ENCODE results near the gene FAT1.

Gene FAT1

GRCh38 chr4:186722796-186723291 is 812 bp downstream of the FAT1 start:
- DNase-seq, result no peak

GRCh38 chr4:186719925-186720694 is 3.5 kb downstream of the FAT1 start:
- peak in 1 of 3 experiments; percentile 8 for DNase-seq

- DNase-seq, result no peak
Measured at GRCh38 chr4:186717556-186717955, 6.1 kb downstream of the FAT1 start.

- DNase-seq, result no peak
Measured at GRCh38 chr4:186715077-186715476, 8.6 kb downstream of the FAT1 start.

- no peak for DNase-seq
Measured at GRCh38 chr4:186714006-186714675, 9.5 kb downstream of the FAT1 start.

- DNase-seq, result no peak
Measured at GRCh38 chr4:186712690-186713089, 11.0 kb downstream of the FAT1 start.

- DNase-seq, result no peak
Measured at GRCh38 chr4:186710521-186711119, 13.0 kb downstream of the FAT1 start.

GRCh38 chr4:186709517-186709916 is 14.1 kb downstream of the FAT1 start:
- DNase-seq, result no peak

GRCh38 chr4:186708554-186708953 is 15.1 kb downstream of the FAT1 start:
- DNase-seq, result no peak

GRCh38 chr4:186707996-186708395 is 15.7 kb downstream of the FAT1 start:
- no peak for DNase-seq

- no peak for DNase-seq
Measured at GRCh38 chr4:186707574-186707973, 16.1 kb downstream of the FAT1 start.

GRCh38 chr4:186704057-186704456 is 19.6 kb downstream of the FAT1 start:
- DNase-seq, result no peak

GRCh38 chr4:186703510-186703909 is 20.1 kb downstream of the FAT1 start:
- DNase-seq, result no peak

GRCh38 chr4:186702940-186703339 is 20.7 kb downstream of the FAT1 start:
- DNase-seq, result no peak

GRCh38 chr4:186702297-186702696 is 21.4 kb downstream of the FAT1 start:
- DNase-seq, result no peak

- DNase-seq, result no peak
Measured at GRCh38 chr4:186701788-186702187, 21.9 kb downstream of the FAT1 start.

- DNase-seq, result no peak
Measured at GRCh38 chr4:186701273-186701672, 22.4 kb downstream of the FAT1 start.

- no peak for DNase-seq
Measured at GRCh38 chr4:186700746-186701145, 22.9 kb downstream of the FAT1 start.

- DNase-seq, result no peak
Measured at GRCh38 chr4:186699881-186700397, 23.7 kb downstream of the FAT1 start.

GRCh38 chr4:186699298-186699697 is 24.4 kb downstream of the FAT1 start:
- DNase-seq, result no peak

GRCh38 chr4:186698525-186698924 is 25.1 kb downstream of the FAT1 start:
- no peak for DNase-seq

- no peak for DNase-seq
Measured at GRCh38 chr4:186698028-186698427, 25.6 kb downstream of the FAT1 start.

GRCh38 chr4:186695392-186695791 is 28.3 kb downstream of the FAT1 start:
- no peak for DNase-seq

GRCh38 chr4:186693894-186694293 is 29.8 kb downstream of the FAT1 start:
- no peak for DNase-seq
